DMS153 (cell line): ENCODE data around the gene TAX1BP3.
A peak's percentile ranks its signal among the peaks of the same experiment; 100 is the strongest.
"Not testable (repeated sequence)": the region's sequence is repeated elsewhere in the genome, so short reads cannot be mapped to it uniquely, and the experiment has no call there.

Experiments used
- DNase-seq: peaks from one replicate; lab custom pipeline; 2025; lab: John Stamatoyannopoulos, UW

TAX1BP3 gene

GRCh38 chr17:3668279-3669084, at the start of gene TAX1BP3, which contains the start of gene EMC6:
TAX1BP3 (minus strand) TSS chr17:3668578; CDS start chr17:3668526, 52 bp downstream.
EMC6 (plus strand) TSS chr17:3668812; CDS start chr17:3669147, 335 bp downstream.
- peak; percentile 84 for DNase-seq

DNA sequence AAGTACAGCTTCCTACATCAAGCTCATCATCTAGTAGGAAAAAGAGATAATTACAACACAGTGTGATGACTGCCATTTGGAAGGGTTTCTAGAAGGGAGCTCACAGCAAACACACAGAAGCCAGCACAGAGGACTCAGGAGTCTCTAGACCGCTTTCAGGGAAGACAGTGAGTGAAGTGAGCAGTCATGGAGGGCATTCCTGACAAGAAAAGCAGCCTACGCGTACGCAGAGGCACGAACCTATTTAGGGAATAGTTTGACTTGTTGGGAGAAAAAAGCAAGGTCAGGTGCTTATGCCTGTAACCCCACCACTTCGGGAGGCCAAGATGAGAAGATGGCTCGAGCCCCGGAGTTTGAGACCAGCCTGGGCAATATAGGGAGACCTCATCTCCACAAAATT, 46.9 kb upstream of the TAX1BP3 start:
- DNase-seq, result no peak

GRCh38 chr17:3712811-3713463, 44.6 kb upstream of the TAX1BP3 start:
- no peak for DNase-seq

- no peak for DNase-seq
These were observed 42.6 kb upstream of the TAX1BP3 start for GRCh38 chr17:3710951-3711383.

- no peak for DNase-seq
These were observed 40.0 kb upstream of the TAX1BP3 start for GRCh38 chr17:3708366-3708765.

GRCh38 chr17:3705718-3705984, 37.3 kb upstream of the TAX1BP3 start:
- not testable (repeated sequence) for DNase-seq

GRCh38 chr17:3704931-3705717, 36.7 kb upstream of the TAX1BP3 start:
- no peak for DNase-seq

- DNase-seq, result not testable (repeated sequence)
These were observed 33.7 kb upstream of the TAX1BP3 start for GRCh38 chr17:3702041-3702539.

- no peak for DNase-seq
These were observed 31.6 kb upstream of the TAX1BP3 start for GRCh38 chr17:3699951-3700350.

DNA sequence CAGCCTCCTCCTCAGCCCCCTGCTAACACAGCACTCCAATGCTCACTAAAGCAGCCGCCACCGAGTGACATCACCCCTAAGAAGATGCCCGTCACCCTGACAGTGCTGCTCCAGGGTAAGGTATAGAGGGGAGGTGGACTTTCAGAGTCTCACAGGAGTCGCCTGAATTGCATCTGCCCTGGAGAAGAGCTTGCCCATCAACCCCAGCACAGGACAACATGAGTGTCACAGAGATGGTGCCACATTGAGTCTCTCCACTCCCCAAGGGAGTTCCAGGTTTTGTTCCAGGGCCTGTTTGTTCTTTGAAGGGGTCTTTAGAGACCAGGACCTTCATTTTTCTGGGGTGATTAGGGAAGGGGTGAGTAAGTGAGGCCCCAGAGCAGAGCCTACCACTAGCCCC, 29.8 kb upstream of the TAX1BP3 start:
- no peak for DNase-seq

DNA sequence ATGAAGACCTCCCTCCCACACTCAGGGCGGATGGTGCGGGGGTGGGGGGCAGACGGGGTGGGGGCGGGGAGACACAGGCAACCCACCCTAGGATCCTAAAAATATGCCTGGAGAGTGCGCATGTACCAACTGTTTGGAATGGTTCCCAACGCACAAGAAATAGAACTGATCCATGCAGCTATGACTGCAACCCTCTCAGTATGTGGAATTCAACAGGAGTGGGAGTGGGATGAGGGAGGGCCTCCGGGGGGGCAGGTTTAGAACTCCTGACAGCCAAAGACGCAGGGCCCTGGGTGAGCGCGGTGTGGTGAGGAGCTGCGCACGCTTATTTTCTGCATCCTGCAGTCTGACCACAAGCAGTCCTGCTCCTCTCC, 28.7 kb upstream of the TAX1BP3 start:
- DNase-seq, result no peak

- no peak for DNase-seq
These were observed 27.5 kb upstream of the TAX1BP3 start, which contains the start of gene P2RX5 for GRCh38 chr17:3695723-3696411. P2RX5 (minus strand) TSS chr17:3696155; CDS start chr17:3696005, 150 bp downstream.

- DNase-seq, result no peak
These were observed 26.8 kb upstream of the TAX1BP3 start for GRCh38 chr17:3695129-3695722.

DNA sequence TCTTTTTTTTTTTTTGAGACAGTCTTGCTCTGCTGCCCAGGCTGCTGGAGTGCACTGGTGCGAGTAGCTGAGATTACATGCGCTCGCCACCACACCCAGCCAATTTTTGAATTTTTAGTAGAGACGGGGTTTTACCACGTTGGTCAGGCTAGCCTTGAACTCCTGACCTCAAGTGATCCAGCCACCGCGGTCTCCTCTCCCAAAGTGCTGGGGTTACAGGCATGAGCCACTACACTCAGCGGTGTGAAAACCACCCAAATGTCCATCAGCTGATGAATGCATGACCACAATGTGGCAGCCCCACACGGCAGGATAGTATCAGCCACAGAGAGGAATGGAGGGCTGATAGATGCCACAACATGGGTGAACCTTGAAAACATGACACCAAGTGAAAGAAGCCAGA, 25.5 kb upstream of the TAX1BP3 start:
- no peak for DNase-seq

DNA sequence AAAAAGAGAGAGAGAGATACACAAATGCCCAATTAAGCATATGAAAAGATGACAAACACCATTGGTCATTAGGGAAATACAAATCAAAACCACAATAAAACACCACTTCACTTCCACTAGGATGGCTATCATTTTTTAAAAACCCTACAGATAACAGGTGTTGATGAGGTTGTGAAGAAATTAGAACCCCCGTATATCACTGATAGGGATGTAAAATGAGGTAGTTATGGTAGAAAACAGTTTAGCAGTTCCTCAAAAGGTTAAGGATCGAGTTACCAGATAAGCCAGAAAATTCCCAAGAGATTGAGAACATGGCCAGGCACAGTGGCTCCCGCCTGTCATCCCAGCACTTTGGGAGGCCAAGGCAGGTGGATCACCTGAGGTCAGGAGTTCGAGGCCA, 24.8 kb upstream of the TAX1BP3 start:
- DNase-seq, result no peak

GRCh38 chr17:3692346-3692745, 24.0 kb upstream of the TAX1BP3 start:
- DNase-seq, result no peak

DNA sequence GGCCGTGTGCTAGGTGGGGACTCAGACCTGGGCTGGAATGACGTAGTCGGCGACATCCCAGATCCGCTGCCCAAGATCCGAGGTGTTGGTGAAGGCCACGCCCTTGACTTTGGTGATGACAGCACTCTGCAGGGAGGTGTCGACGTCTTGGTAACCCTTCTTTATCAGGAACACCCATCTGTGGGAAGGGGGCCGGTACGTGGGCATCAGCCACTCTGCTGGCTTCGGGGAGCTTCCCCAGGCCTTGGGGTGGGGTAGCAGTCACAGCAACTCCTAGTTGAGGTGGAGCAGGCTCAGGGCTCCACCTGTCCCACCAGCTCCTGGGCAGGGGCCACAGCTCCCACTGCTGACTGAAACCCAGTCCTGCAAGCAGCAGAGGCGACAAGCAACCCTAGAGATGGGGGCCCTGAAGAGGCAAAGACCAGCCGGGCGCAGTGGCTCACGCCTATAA, 23.3 kb upstream of the TAX1BP3 start:
- DNase-seq, result no peak

GRCh38 chr17:3690094-3690715, 21.8 kb upstream of the TAX1BP3 start:
- DNase-seq, result no peak

GRCh38 chr17:3689262-3690093, 21.1 kb upstream of the TAX1BP3 start:
- DNase-seq, result no peak

- DNase-seq, result no peak
These were observed 20.5 kb upstream of the TAX1BP3 start for GRCh38 chr17:3688852-3689261.
